ENCODE results near the gene OPCML. TPM values are rescaled to one million over a fixed set of nuclear protein-coding genes. Genes with fewer than 3 reads are reported as not detected.

OPCML gene
- total and polyA plus RNA-seq, 4 donors, result 16.6 to 70.3 (median 58.1) TPM

DNA sequence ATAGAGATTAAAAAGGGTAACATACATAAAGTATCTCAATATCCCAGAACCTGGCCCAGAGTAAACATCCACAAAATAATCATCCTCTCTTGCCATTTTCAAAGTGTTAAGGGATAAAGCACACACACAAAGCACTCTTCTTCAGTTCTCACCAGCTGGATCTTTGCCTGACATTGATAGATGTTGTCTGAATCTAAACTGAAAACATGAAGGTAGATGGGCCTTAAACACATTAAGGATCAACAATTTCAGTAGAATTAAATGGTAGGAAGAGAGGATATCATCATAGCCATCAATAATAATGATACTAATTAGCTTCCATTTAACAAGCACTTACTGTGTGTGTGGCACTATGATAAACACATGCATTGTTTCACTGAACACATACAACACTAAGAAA is 261.1 kb downstream of the OPCML start:
- Histone ChIP-seq H3K27me3 (ENCODE audit: control insufficient read depth, insufficient read depth, low read length) (no peaks in the 10 kb centered on the region), H3K27ac (ENCODE audit: low read depth, low read length) (no peak overlapping the region), H3K36me3 (ENCODE audit: control insufficient read depth, insufficient read depth, low read length) (no peaks in the 10 kb centered on the region), H3K4me1 (ENCODE audit: control insufficient read depth, insufficient read depth, low read length) (peaks cover 8% of the 10 kb centered on the region), H3K4me3 (ENCODE audit: low read depth, low read length) (no peak overlapping the region), H3K9me3 (ENCODE audit: control insufficient read depth, insufficient read depth, low read length) (no peaks in the 10 kb centered on the region)
- DNase-seq (ENCODE audit: low read depth in 4 of 6, low spot score in 6 of 6), result peak in 2 of 6 donors; percentile 28 to 54

DNA sequence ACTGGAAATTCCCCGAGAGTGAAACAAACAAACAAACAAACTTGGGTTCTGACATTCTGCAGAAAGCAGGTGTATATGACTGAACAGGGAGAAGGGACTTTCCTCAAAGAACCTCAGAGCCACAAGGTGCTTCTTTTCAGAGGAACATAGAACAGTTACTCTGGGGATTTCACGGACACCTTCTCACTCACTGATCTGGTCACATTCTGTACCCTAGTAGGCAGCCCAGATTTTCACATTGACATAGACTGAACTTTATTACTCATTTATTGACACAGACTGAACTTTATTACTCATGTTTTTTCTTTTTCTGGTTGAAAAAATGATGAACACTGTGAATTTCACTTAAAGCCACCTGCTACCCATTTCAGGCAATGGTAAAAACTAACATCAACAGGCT is 263.0 kb downstream of the OPCML start:
- H3K4me1 ChIP-seq (ENCODE audit: control insufficient read depth, insufficient read depth, low read length), result peaks cover 8% of the 10 kb centered on the region
- no peak for DNase-seq (ENCODE audit: low read depth in 4 of 6, low spot score in 6 of 6)
- H3K27ac ChIP-seq (ENCODE audit: low read depth, low read length), result no peak overlapping the region
- no peak overlapping the region for H3K4me3 ChIP-seq (ENCODE audit: low read depth, low read length)
- no peaks in the 10 kb centered on the region for H3K9me3 ChIP-seq (ENCODE audit: control insufficient read depth, insufficient read depth, low read length)
- no peaks in the 10 kb centered on the region for H3K36me3 ChIP-seq (ENCODE audit: control insufficient read depth, insufficient read depth, low read length)
- no peaks in the 10 kb centered on the region for H3K27me3 ChIP-seq (ENCODE audit: control insufficient read depth, insufficient read depth, low read length)
- 86% methylated on average over 1 of the region's 2 CpGs for WGBS (ENCODE audit: insufficient coverage)

DNA sequence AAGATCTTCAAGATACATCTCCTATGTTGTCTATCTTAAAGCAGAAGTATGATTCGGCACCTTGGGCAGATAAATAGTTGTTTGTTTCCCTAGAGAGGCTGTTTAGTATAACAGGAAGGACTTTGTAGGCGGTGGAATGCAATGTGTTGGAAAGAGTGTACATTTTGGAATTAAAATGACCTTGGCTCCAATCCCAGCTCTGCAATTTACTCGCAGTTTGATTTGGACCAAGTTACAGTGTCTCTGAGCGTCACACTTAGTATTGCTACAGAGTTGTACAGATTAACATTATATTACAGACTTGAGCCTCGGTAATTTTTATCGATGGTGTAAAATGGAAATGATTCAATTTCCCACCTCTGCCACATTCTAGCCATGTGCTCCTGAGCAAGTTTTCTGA is 265.3 kb downstream of the OPCML start:
- H3K4me3 ChIP-seq (ENCODE audit: low read depth, low read length), result no peak overlapping the region
- H3K4me1 ChIP-seq (ENCODE audit: control insufficient read depth, insufficient read depth, low read length), result no peaks in the 10 kb centered on the region
- no peak overlapping the region for H3K27ac ChIP-seq (ENCODE audit: low read depth, low read length)
- WGBS (ENCODE audit: insufficient coverage), result 38% methylated on average over 2 of the region's 6 CpGs
- no peaks in the 10 kb centered on the region for H3K36me3 ChIP-seq (ENCODE audit: control insufficient read depth, insufficient read depth, low read length)
- peak in 2 of 6 donors; percentile 57 to 71 for DNase-seq (ENCODE audit: low read depth in 4 of 6, low spot score in 6 of 6)
- H3K27me3 ChIP-seq (ENCODE audit: control insufficient read depth, insufficient read depth, low read length), result no peaks in the 10 kb centered on the region
- no peaks in the 10 kb centered on the region for H3K9me3 ChIP-seq (ENCODE audit: control insufficient read depth, insufficient read depth, low read length)

DNA sequence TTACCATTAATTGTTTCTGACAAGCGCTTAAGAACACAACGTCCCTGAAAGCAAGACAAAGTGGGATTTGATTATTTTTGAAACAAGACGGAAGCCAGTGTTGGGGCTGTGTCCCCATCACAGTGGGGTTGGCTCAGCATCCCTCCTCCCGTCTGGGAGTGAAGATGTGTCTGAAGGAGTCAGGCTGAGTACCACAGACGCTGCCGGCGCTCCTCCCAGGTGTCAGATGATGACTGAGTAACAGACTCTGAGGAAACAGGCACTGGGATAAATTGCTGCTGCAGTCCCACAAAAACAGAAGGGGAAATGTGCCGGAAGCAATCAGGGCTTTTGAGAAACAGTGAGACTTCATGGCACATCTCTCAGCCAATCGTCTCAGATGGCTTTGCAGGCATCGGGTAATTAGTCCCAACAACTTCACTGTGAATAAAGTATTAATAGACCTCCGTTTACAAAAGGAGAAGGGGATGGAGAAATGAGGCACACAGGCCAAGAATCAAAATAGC is 266.7 kb downstream of the OPCML start:
- Histone ChIP-seq H3K36me3 (ENCODE audit: control insufficient read depth, insufficient read depth, low read length) (no peaks in the 10 kb centered on the region), H3K4me1 (ENCODE audit: control insufficient read depth, insufficient read depth, low read length) (no peaks in the 10 kb centered on the region), H3K4me3 (ENCODE audit: low read depth, low read length) (no peak overlapping the region), H3K27me3 (ENCODE audit: control insufficient read depth, insufficient read depth, low read length) (no peaks in the 10 kb centered on the region), H3K27ac (ENCODE audit: low read depth, low read length) (no peak overlapping the region), H3K9me3 (ENCODE audit: control insufficient read depth, insufficient read depth, low read length) (no peaks in the 10 kb centered on the region)
- peak in 2 of 6 donors; percentile 55 to 76 for DNase-seq (ENCODE audit: low read depth in 4 of 6, low spot score in 6 of 6)
- WGBS (ENCODE audit: insufficient coverage), result 42% methylated on average over 8 of the region's 11 CpGs

DNA sequence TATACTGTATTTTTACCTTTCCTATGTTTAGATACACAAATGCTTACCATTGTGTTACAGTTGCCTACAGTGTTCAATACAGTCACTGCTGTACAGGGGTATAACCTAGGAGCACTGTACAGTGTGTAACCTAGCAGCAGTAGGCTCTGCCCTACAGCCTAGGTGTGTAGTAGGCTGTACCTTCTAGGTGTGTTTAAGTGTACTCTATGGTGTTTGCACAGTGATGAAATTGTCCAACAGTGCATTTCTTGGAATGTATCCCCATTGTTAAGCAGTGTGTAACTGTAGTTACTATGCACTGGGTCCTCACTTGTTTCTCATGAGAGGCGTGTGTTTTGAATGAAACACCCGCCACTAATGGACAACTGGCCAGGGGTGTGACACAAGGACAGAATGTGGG is 269.0 kb downstream of the OPCML start:
- no peaks in the 10 kb centered on the region for H3K4me1 ChIP-seq (ENCODE audit: control insufficient read depth, insufficient read depth, low read length)
- 76% methylated on average over 2 of the region's 2 CpGs for WGBS (ENCODE audit: insufficient coverage)
- no peak overlapping the region for H3K27ac ChIP-seq (ENCODE audit: low read depth, low read length)
- no peak for DNase-seq (ENCODE audit: low read depth in 4 of 6, low spot score in 6 of 6)
- H3K27me3 ChIP-seq (ENCODE audit: control insufficient read depth, insufficient read depth, low read length), result no peaks in the 10 kb centered on the region
- no peaks in the 10 kb centered on the region for H3K9me3 ChIP-seq (ENCODE audit: control insufficient read depth, insufficient read depth, low read length)
- no peaks in the 10 kb centered on the region for H3K36me3 ChIP-seq (ENCODE audit: control insufficient read depth, insufficient read depth, low read length)
- H3K4me3 ChIP-seq (ENCODE audit: low read depth, low read length), result no peak overlapping the region

DNA sequence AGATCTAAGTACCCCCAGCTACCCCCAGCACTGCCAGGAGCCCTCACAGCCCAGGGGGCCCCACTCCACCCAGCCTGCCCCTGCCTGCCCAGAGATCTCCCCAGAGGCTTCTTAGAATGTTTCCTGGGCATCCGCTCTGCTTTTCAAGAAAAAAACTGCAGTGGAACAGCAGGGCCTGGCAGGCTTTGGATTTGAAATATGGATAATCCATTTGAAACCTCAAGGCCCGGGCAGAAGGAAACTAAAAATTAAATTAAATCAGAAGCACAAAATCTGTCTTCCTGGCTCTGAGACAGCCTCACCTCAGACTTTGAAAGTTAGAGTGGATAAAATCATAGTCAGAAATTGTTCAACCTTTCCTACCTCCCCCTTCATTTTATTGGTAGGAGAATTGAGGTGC is 273.6 kb downstream of the OPCML start:
- no peak overlapping the region for H3K27ac ChIP-seq (ENCODE audit: low read depth, low read length)
- no peaks in the 10 kb centered on the region for H3K9me3 ChIP-seq (ENCODE audit: control insufficient read depth, insufficient read depth, low read length)
- peak in 1 of 6 donors; percentile 76 for DNase-seq (ENCODE audit: low read depth in 4 of 6, low spot score in 6 of 6)
- 80% methylated on average over 1 of the region's 2 CpGs for WGBS (ENCODE audit: insufficient coverage)
- no peak overlapping the region for H3K4me3 ChIP-seq (ENCODE audit: low read depth, low read length)
- H3K36me3 ChIP-seq (ENCODE audit: control insufficient read depth, insufficient read depth, low read length), result no peaks in the 10 kb centered on the region
- H3K27me3 ChIP-seq (ENCODE audit: control insufficient read depth, insufficient read depth, low read length), result no peaks in the 10 kb centered on the region
- H3K4me1 ChIP-seq (ENCODE audit: control insufficient read depth, insufficient read depth, low read length), result no peaks in the 10 kb centered on the region

DNA sequence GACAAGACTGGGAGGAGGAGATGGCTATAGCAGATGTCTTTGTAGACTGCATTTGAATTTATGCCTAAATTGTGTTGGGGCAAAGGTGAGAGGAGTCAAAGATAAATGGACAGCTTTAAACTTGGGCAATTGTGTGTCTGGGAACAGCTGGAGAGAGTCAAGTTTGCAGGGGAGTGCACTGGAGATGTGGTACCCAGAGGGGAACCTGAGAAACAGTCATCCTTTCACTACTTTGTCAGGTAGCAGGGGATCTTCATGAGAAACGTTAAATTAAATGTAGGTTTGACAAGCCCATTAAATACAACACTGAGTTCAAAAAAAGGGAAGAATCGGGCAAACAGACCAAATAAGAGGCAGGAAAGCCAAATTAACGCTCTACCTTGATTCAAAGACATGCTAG is 277.7 kb downstream of the OPCML start:
- no peaks in the 10 kb centered on the region for H3K9me3 ChIP-seq (ENCODE audit: control insufficient read depth, insufficient read depth, low read length)
- H3K27ac ChIP-seq (ENCODE audit: low read depth, low read length), result no peak overlapping the region
- no peaks in the 10 kb centered on the region for H3K4me1 ChIP-seq (ENCODE audit: control insufficient read depth, insufficient read depth, low read length)
- no peak overlapping the region for H3K4me3 ChIP-seq (ENCODE audit: low read depth, low read length)
- H3K27me3 ChIP-seq (ENCODE audit: control insufficient read depth, insufficient read depth, low read length), result no peaks in the 10 kb centered on the region
- no peaks in the 10 kb centered on the region for H3K36me3 ChIP-seq (ENCODE audit: control insufficient read depth, insufficient read depth, low read length)
- no CpG with 5 or more reads among the region's 3 CpGs for WGBS (ENCODE audit: insufficient coverage)
- no peak for DNase-seq (ENCODE audit: low read depth in 4 of 6, low spot score in 6 of 6)

DNA sequence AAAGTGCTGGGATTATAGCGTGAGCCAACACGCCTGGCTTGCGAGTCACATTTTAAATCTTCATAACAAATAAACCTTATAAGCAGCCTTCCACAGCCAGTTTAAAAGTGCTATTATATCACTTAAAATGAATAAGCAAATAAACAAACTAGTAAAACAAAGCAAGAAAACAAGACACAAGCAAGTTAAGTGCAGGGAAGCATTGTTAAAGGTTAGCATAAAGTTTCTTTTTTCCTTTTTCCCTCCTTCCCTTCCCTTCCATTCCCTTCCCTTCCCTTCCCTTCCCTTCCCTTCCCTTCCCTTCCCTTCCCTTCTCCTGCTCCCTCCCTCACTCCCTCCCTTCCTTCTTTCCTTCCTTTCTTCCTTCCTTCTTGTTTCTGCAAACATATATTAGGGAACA is 278.7 kb downstream of the OPCML start:
- Histone ChIP-seq H3K27ac (ENCODE audit: low read depth, low read length) (no peak overlapping the region), H3K36me3 (ENCODE audit: control insufficient read depth, insufficient read depth, low read length) (no peaks in the 10 kb centered on the region), H3K4me1 (ENCODE audit: control insufficient read depth, insufficient read depth, low read length) (no peaks in the 10 kb centered on the region), H3K9me3 (ENCODE audit: control insufficient read depth, insufficient read depth, low read length) (no peaks in the 10 kb centered on the region), H3K27me3 (ENCODE audit: control insufficient read depth, insufficient read depth, low read length) (no peaks in the 10 kb centered on the region), H3K4me3 (ENCODE audit: low read depth, low read length) (no peak overlapping the region)
- WGBS (ENCODE audit: insufficient coverage), result no CpG with 5 or more reads among the region's 3 CpGs
- DNase-seq (ENCODE audit: low read depth in 4 of 6, low spot score in 6 of 6), result no peak

DNA sequence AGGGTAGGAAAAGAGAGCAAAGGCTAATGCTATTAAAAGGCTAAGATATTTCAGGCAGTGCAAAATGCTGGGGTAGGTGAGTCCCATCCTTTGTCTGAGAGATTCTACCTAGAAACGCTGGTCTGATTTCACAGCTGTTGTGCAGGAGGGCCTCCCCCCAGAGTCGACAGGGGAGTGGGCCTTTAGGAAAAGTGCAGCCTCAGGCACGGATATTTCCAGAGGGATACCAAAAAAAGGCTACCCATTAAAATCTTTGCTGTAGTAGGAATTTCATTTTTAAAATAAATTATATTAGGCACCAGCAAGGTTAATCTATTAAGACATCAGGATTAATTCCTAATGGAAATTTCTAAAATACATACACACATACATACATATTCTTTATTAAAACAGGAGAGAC is 280.5 kb downstream of the OPCML start:
- 89% methylated on average over 2 of the region's 3 CpGs for WGBS (ENCODE audit: insufficient coverage)
- H3K27me3 ChIP-seq (ENCODE audit: control insufficient read depth, insufficient read depth, low read length), result no peaks in the 10 kb centered on the region
- H3K4me1 ChIP-seq (ENCODE audit: control insufficient read depth, insufficient read depth, low read length), result no peaks in the 10 kb centered on the region
- no peak overlapping the region for H3K4me3 ChIP-seq (ENCODE audit: low read depth, low read length)
- H3K9me3 ChIP-seq (ENCODE audit: control insufficient read depth, insufficient read depth, low read length), result no peaks in the 10 kb centered on the region
- H3K36me3 ChIP-seq (ENCODE audit: control insufficient read depth, insufficient read depth, low read length), result no peaks in the 10 kb centered on the region
- no peak for DNase-seq (ENCODE audit: low read depth in 4 of 6, low spot score in 6 of 6)
- no peak overlapping the region for H3K27ac ChIP-seq (ENCODE audit: low read depth, low read length)

DNA sequence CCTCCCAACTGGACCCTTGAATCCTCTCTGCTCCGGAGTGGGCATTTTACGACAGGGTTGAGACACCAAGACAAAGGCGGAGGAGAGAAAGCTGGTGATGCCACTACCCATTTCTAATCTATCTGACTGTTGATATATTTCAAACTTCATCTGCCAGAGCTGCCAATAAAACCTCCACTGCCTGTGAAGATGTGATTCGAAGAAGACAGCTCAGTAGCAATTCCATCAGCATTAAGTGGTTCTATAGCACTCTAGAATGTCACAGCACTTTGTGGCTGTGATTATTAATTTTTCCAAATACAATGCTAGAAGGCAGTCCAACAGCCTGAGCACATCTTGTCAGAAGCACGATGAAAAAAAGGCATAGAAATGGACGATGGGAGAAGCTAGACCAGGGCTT is 282.8 kb downstream of the OPCML start:
- Histone ChIP-seq H3K27ac (ENCODE audit: low read depth, low read length) (no peak overlapping the region), H3K36me3 (ENCODE audit: control insufficient read depth, insufficient read depth, low read length) (no peaks in the 10 kb centered on the region), H3K9me3 (ENCODE audit: control insufficient read depth, insufficient read depth, low read length) (no peaks in the 10 kb centered on the region), H3K4me3 (ENCODE audit: low read depth, low read length) (no peak overlapping the region), H3K4me1 (ENCODE audit: control insufficient read depth, insufficient read depth, low read length) (no peaks in the 10 kb centered on the region), H3K27me3 (ENCODE audit: control insufficient read depth, insufficient read depth, low read length) (no peaks in the 10 kb centered on the region)
- 83% methylated on average over 1 of the region's 6 CpGs for WGBS (ENCODE audit: insufficient coverage)
- no peak for DNase-seq (ENCODE audit: low read depth in 4 of 6, low spot score in 6 of 6)

Data from spinal cord (tissue), 10 donors.